ENCODE data around the gene KASH5.

The KASH5 gene

DNA sequence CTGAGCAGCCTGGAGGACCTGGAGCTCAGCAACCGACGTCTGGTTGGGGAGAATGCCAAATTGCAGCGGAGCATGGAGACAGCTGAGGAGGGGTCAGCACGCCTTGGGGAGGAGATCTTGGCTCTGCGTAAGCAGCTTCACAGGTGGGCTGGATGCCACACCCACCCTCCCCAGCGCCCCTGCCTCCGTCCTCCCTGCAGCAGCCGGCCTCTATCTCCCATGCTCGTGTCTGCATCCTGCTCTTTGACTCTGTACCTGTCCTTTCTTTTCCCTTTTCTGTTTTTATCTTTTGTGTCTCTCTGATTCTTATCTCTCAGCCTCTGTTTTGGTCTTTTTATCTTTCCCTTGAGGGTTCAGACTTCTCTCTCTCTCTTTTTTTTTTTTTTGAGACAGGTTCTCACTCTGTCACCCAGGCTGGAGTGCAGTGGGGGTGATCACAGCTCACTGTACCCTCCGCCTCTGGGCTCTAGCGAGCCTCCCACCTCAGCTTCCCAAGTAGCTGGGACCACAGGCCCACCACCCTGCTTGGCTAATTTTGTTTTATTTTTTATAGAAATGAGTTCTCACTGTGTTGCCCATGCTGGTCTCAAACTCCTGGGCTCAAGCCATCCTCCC, 10.1 kb downstream of the KASH5 start:
- no peak for DNase-seq

- DNase-seq = no peak
These were observed 10.9 kb downstream of the KASH5 start for GRCh38 chr19:49398931-49399330.

DNA sequence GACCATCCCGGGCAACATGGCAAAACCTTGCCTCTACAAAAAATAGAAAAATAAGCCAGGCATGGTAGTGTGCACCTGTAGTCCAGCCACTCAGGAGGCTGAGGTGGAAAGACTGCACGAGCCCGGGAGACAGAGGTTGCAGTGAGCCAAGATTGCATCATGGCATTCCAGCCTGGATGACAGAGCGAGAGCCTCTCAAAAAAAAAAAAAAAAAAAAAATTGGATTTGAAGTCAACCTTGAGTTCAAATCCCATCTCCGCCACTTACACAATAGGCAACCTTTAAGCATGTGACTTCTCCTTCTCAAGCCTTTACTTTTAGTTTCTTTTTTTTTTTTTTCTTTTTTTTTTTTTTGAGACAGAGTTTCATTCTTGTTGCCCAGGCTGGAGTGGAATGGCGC, 12.0 kb downstream of the KASH5 start:
- DNase-seq = no peak

- DNase-seq = no peak
These were observed 15.5 kb downstream of the KASH5 start for GRCh38 chr19:49403404-49404187.

GRCh38 chr19:49407079-49407478, 19.0 kb downstream of the KASH5 start:
- DNase-seq = no peak

GRCh38 chr19:49407482-49408015, 19.5 kb downstream of the KASH5 start:
- no peak for DNase-seq

GRCh38 chr19:49408816-49409440, 20.9 kb downstream of the KASH5 start:
- no peak for DNase-seq

DNA sequence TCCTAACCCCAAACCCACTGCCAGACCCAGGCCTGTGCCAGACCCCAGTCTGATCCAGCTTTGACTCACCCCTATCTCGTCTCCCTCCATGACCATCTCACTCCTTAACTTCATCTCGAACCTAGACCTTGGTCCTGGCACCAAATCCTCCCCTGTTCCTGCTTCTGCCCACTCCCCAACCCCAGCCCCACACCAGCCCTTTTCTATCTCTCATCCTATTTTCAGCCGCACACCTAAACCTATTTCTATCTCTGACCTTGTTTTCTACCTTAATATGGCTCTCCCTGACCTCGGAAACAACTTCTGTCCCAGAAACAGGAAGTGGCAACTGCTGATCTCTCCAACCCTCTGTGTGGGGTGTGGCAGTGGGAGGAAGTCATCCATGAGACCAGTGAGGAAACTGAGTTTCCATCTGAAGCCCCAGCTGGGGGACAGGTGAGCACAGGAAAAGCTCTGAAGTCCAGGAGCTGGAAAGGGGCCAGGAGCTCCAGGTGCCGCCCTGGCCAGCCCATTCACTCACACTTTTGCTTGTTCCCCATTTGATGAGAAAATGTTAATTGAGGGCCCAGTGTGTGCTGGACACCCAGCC, 21.5 kb downstream of the KASH5 start:
- DNase-seq = no peak

GRCh38 chr19:49411681-49412326, 23.8 kb downstream of the KASH5 start:
- DNase-seq = no peak

- DNase-seq = no peak
These were observed 25.3 kb downstream of the KASH5 start for GRCh38 chr19:49413348-49413747.

GRCh38 chr19:49414256-49414655, 26.2 kb downstream of the KASH5 start:
- DNase-seq = no peak

- DNase-seq = no peak
These were observed 27.2 kb downstream of the KASH5 start for GRCh38 chr19:49415102-49415809.

GRCh38 chr19:49415810-49416200, 27.8 kb downstream of the KASH5 start:
- DNase-seq = no peak

DNA sequence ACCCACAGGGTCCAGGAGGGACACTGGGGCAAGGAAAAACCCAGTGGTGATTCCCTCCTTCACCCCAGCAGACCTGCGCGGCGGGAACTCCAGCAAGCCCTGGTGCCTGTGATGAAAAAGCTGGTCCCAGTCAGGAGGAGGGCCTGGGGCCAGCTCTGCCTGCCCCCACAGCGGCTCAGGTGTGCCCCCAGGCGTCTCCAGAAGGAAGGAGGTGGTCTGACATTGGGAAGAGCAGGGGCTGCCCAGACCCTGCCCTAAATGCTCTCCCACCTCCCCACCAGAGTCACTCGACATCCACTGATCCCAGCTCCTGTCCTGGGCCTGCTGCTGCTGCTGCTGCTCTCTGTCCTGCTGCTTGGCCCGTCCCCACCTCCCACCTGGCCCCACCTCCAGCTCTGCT, 29.0 kb downstream of the KASH5 start:
- no peak for DNase-seq

GRCh38 chr19:49418511-49418910, 30.5 kb downstream of the KASH5 start:
- no peak for DNase-seq

DNA sequence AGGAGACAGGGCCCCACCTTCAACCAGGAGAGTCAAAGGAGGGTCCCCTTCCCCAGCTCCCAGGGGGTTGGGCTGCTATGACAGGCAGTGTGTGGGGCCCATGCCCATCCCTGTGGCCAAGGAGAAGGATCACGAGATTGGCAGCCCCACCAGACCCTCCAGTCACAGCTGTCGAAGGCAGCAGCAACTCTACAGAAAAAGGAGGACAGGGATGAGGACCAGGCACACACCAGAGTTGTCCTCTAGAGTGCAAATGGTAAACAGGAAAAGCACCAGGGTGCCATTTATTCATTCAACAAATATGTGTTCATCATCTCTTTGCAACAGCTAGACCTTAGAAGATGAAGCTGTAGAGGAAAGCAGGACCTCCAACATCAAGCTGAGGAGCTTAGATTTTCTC, 31.1 kb downstream of the KASH5 start:
- no peak for DNase-seq

- DNase-seq = no peak
These were observed 32.2 kb downstream of the KASH5 start for GRCh38 chr19:49420227-49420626.

DNA sequence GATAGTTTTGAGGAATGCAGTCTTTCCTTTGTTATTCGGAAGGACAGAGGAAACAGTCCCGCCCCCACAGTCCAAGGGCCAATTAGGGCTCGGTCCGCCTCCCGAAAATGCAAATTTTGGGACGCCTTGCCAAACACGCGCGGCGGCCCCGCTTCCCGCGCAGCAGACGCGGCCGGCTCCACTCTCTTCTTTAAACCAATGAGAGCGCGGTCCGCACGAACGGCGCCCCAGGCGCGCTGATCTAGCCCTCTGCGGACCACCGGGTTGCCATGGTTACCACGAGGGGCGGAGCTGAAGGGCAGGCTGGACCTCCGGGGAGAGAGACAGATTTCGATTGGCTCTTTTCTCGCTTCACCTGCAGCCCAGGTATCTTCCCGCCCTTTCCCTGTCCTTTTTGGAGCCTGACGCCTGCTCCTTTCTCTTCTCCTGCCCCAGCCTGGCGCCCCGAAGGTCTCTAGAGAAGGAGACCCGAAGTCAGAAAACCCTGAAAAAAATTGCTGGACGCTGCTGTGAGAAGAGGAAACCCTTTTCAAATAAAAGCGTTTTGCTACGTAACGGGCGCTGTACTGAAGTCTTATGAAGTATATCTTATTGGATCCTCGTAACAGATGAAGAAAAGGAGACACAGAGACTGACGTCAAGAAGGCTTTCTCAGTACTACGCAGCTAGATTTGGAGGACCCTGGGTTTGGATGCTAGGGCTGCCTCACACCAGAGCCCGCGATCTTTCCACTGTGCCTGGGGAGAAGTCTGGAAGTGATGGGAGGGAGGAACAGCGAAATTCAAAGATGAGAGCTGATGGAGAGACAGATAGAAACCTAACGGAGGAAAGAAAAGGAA, 33.2 kb downstream of the KASH5 start:
- peak; percentile 54 for DNase-seq

GRCh38 chr19:49421878-49422202, 33.8 kb downstream of the KASH5 start:
- DNase-seq = no peak

DNA sequence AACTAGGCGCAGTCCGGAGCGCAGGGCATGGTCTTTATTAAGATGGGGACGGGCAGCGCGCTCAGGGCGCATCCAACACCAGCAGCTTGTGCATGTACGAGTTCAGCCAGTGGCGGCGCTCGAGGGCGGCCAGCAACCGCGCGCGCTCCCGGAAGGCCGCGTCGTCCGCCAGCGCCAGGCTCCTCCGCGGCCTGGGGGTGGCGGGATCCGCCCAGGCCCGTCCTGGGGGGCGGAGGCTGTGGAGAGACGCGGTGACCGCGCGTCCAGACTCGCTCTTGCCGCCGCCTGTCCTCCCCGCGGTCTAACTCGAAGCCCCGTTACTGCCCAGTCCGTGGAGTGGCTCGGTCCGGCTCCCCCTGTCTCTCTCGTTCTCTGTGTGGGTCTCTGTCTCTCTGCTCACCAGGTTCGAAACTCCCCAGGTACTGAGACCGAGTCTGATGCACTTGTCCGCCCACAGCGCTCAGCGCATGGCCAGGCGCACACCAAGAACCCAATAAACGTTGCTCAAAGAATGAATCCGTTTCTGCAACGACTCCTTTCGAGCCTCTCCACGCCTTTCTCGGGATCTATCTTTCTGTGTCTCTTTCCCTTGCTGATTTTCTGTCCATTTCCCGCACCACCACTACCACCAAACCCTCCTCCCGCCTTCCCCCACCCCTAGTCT, 34.5 kb downstream of the KASH5 start:
- peak; percentile 46 for DNase-seq
